ENCODE results near the gene NAALADL2.
"Not testable (repeated sequence)": the region's sequence is repeated elsewhere in the genome, so short reads cannot be mapped to it uniquely, and the experiment has no call there.

NAALADL2 gene

DNA sequence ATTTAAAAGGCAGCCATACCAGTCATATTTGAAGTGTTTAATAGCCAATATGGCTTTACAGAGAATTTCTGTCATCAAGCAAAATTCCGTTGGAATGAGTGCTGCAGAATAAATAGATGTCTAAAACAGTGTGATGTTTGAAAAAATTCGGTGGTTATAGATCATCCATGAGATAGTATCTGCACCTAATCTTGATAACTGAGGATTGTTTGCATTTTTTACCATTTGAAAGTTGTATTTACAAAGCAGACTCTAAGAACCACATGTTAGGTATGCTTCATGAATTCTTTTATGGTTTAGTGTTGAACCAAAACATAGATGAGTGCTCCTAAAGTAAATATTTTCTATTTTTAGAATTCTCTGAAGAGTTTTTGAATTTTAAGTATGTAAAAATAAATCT, 476.1 kb downstream of the NAALADL2 start:
- DNase-seq = no peak

DNA sequence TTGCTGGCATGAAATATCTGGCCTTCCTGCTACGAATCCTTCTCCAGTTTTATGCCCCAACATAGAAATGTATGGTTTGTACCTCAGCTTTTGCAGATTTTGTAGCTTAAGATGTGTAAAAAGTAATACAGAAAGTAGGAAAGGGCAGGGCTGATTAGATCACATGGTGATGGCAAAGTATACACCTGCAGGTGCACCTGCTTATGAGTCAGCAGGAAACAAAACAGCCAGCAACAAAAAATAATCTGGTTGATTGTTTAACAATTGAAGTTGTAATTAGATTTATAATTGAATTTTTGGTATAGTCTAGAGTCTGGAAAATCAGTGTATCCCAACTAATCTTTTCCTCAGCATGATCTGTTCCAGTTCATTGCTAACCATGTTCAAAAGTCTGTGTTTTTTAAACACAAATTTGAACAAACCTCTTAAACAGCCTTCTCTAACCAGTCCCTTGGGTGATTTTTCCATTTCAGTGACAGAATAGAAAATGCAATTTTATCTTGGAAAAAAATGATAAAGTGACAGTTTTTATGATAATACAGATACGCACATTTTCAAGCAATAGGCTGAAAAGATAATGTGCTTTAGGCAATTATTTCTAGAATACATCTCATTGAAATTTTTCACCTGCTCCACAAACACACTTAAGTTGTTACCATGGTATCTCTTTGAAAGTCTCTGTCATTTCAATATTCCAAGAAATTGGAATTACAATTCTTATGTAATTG, 477.4 kb downstream of the NAALADL2 start:
- DNase-seq = no peak

DNA sequence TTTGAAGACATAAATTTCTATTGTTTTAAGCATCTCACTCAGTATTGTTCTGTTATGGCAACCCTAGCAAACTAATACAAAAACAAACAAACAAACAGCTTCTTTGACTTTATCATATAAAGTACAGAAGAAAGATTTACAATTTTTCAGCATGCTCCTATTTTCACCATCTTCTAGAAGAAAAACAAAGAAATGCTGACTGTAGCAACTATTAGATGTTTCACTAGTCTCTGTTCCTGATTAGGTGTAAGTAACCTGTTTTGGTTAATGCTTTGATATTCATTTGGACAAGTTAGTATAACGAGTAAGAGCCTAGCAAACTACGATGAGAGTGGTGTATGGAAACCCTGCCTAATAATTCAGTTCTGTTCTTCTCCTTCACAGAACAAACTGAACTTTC, 478.5 kb downstream of the NAALADL2 start:
- DNase-seq = no peak

DNA sequence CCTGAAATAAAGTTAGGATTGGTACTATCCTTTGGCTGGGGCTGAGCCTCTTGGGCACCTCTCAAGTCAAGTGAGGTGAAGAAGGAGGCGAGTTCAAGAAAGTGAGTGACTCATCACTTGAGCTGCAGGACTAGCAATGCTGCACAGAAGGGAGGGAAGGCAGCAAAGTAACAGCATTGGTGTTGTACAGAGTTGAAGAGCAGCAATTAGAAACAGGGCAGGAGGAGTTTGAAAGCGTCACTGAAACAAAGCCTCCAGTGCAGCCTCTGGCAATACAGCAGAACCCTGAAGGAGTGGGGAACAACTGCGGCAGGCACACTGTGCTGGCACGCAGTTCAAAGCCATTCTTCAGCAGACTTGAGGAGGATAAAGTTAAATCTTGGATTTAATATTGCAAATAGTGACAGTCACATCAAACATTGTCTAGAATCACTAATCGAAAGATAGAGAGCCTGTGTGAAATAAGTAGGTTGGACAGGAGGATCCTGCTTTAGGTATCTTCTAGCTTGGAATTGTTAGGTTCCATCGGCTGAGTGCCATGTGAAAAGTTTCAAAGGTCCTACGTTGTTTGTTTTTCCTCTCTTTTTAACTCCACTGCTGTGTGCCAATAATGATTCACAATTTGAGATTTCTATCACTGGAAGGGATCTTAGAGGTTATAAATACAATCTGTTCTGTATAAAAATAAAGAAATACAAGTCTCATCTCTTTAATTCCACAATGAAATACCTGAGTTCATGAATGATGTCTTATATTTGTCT, 479.8 kb downstream of the NAALADL2 start:
- DNase-seq = no peak

DNA sequence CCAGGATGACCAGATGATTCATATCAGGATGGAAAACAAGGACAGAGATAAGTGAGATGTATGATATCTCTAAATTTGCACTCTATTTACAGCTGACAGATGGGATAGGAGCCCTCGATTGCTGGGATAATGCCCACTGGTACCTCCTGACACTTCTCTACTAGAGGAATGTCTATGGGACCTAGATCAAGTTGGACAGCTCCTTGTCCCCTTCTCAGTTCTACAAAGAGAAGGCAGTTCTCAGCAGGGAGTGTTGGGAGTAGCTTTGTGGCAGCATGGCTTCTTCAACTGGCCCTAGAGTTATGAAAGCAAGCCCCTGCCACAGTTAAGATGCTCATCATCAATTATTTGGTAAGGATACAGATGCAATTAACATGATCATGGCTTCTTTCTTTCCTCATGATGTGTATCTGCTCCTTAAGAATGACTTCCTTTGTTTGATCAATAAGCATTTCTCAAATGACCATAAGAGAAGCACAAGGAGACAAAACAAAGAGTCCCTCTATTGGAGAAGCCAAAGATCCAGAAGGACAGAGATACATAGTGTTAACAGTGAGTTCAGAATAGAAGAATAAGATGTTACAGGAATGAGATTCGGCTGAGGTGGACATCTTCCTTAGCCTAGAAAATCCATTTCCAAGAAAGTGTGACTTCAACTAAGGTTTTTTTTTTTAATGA, 481.3 kb downstream of the NAALADL2 start:
- DNase-seq = no peak

DNA sequence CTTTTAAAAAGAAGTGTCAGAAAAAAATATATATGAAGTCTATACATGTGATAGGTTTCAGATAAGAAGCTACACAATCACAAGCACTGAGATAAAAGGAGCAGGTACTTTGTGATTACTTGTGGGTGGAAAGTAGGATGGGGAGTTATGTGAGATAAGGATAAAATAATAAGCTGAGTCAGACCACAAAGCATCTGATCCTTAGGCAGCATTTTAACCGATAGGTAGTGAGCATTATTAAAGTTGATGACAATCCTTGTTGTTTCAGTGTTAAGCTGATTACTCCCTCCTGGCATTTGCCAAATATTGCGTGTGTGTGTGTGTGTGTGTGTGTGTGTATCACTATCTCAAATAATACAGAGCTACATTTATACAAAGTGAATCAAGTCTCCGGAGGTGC, 483.1 kb downstream of the NAALADL2 start:
- no peak for DNase-seq

DNA sequence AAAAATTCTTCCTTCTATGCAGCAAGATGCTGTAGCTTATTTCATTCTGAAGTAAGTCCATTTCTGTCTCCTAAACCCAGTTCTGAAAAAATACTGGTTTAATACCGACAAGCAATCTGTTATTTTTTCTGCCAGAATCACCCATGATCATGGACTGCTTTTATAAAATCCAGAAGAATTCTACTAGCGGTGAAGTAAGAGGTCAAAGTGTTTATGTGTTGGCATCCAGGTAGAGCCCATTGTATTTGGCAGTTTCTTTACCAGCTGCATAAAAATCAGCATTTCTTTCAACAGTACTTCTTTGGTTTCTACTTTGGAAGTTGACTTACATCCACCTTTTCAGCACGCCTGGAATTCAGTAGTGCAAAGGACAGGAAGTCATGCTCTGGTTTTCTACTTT, 484.8 kb downstream of the NAALADL2 start:
- no peak for DNase-seq

DNA sequence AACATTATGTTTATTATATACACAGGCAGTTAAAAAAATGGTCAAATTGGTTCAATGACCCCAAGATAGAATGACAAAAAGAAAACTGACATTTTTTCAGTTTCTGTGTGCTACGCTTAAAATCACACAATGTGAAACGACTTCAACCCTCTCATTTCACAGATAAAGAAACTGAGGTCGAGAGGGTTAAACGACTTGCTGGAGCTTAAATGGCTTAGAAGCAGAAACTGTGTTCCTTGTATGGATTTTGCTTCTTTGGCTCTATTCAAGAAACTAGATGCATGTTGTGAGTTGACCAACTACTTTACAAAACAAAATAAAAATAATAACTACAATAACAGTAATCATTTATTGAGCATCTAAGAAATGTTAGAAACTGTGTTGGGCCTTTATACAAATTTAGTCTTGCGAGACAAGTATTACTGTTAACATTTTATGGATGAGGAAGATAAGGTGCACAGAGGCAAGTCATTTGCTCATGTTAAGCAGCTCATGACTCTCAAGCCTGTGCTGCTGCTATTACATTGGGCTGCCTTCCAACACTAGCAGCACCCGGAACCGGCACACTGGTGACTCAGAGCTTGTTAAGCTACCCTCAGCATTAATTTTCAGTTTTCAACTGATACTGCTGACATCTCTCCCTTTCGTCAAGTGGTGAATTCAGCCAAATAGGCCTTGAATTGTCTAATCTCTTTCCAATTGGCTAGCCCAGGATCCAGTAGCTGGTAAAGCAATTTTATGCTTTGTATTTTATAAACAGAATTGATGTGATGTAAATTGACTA, 487.6 kb downstream of the NAALADL2 start:
- peak; percentile 29 for DNase-seq

DNA sequence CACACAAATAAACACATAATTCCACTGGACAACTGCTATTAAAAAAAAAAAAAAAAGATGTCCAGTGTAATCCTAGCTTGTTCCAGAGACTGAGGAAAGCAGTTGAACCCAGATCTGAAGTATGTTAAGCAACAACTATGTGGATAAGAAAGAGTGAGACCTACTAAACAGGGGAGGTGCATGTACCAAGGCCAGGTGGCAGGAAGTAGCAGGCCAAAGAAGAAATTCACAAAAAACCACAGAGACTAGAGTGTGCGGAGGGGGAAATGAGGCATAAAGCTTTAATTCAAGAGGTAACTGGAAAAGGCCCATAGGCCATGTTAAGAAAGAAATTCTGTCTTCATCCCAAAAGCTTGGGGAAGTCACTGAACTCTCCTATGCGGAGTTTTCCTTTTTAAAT, 490.0 kb downstream of the NAALADL2 start:
- no peak for DNase-seq

DNA sequence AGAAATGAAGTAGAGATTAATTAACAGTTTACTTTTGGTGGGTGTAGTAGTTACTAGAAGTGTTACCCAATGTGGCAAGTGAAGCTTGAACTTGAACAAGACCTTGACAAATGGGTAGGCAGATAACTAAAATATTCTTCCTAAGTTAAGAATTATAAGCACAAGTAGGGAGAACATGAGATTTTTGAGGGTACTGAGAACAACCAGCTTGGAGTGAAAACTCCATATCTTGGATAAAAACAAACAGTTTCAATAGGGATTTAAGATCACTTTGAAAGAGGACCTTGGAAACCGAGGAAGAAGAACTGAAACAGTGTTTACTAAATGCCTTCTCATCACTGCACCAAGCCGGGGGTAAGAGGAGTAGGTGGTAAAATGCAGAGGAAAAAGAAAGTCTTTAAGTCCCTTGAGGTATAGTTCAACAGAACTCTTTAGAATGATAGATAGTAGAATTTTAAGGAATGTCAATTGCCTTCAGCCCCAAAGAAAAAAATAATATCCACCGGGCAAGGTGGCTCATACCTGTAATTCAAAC, 496.7 kb downstream of the NAALADL2 start:
- DNase-seq = no peak

DNA sequence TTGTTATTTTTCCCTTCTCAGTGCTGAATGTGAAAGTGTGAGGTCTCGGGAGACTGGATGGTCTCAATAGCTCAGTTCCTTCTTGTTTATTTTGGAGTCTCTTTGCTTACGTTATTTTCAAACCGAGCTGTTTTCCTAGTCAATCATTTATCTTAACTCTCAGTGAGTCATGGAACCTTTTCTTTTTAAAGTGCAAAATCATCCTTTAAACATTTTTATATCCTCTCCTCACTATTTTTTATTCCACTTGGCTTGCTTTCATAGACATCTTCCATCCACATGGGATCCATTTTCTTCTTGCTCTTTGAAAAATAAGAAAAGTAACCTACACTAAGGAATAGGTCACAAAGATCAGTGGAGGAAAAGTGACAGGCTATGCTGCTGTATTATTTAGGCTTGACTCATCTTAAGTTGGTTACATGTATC, 497.8 kb downstream of the NAALADL2 start:
- no peak for DNase-seq

DNA sequence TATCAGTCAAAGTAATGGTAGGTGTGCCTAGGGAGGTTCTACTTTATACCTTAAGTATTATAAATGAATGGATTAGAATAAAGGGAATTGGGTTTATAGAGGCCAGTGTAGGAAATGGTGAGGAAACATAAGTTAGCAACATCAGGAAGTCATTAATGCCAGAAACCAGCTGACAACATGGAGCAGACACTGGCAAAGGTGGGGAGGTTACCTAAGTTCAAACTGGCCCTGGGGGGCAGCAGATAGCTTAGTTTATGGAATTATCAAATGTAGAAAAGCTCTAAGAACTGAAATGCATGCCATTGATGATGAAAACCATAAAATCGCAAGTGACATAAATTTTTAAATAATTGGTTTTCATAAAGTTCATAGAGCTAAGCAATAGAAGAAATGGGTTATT, 498.6 kb downstream of the NAALADL2 start:
- DNase-seq = no peak

DNA sequence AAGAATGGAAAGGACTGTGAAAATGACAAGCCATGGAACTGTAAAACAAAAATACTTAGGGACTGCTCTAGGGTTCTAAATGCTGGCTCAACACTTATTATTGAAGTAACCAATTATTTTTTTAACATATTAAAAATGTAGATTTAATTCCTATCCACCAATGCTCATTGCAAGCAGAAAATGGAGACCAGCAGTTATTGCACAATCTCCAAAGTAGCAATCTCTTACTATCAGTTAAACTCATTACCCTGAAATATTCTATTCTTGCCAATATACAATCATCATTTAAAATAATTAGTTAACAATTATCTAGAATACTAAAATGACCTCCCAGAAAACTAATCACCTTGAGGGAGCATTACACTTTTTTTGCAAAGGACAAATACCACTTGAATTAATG, 499.8 kb downstream of the NAALADL2 start:
- no peak for DNase-seq

DNA sequence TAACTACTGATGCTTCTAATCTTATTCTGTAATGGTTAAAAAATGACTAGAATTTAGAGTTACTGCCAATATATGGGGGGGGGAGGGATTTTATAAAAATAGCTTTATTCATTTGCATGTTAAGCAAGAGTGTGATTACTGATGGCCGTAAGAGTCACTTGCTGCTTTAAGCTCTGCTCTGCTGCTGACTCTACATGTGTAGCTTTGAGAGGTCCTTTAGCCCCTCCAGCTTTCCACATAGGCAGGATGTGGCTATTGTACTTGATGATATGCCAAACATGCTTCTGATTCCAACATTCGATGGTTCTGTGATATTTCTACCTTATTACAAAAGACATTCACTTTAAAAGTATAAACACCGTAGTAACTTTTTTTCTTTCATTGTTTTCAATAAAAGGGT, 511.3 kb downstream of the NAALADL2 start:
- not testable (repeated sequence) for DNase-seq

DNA sequence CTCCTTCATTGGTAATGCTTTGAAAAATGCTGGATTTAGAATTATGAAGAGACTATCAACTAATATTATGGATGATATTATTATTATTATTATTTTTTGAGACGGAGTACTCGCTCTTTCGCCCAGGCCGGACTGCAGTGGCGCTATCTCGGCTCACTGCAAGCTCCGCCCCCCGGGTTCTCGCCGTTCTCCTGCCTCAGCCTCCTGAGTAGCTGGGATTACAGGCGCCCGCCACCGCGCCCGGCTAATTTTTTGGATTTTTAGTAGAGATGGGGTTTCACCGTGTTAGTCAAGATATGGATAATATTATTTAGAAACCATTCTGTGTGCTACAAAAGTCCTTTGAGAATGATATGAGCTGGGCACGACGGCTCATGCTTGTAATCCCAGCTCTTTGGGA, 512.1 kb downstream of the NAALADL2 start:
- not testable (repeated sequence) for DNase-seq

DNA sequence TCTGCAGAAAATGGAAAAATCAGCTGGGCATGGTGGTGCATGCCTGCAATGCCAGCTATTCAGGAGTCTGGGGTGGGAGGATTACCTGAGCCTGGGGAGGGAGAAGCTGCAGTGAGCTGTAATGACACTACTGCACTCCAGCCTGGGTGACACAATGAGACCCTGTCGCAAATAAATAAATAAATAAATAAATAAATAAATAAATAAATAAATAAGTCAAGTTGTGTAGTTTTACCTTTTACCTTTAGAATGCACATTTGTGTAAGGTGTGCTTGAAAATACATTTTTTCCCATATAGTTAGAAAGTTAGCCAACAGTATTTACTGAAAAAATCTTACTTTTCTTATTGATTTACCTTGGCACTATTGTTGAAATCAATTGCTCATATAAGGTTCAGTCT, 515.6 kb downstream of the NAALADL2 start:
- no peak for DNase-seq

DNA sequence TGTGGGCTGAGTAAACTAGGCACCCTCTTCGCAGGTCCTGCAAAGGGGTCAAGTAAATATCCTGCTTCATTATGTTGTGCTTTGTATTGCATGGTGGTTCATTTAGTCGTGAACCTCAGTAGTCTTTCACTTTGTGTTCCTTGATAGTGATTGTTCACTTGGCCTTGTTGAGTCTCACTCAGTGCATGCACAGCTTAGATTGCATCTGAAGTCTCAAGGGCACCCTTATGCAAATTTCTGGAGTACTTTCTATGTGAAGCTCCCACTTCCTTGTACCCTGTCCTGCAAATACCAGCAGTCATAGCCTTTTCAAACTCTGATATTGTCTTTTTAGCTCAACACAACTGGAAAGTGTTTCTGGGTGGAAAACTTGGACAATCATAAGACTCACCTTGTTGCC, 519.2 kb downstream of the NAALADL2 start:
- DNase-seq = no peak

DNA sequence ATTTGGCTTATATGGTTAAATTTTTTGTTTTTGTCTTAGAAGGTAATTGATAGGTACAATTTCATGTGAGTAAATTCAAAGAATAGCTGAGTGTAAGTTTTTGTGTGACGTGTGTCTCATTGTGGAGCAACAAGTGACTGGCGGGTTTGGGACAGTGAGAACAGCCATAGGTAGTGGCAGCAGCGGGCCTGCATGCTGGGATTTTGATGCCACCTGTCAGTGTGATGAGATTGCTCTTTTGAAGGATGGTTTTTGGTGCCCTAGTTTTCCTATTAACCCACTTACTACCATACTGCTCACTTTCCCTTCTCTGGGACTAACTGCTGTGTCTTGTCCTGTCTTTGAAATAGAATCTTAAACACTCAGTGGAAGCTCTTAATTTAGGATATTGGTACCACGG, 522.6 kb downstream of the NAALADL2 start:
- no peak for DNase-seq

DNA sequence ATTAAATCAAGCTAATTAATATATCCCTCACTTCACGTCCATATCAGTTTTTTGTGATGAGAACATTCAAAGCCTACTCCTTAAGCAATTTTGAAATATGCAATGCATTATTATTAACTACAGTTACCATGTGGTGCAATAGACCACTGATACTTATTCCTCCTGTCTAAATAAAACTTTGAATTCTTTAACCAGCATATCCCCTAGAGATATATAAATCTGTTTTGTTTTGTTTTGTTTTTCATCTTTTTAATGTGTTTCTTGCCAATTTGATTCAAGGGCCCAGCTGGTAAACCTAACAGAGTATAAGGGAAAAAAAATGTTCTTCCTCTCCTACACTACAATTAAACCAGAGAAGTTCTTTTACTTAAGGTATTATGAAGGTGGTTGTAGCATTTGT, 524.2 kb downstream of the NAALADL2 start:
- no peak for DNase-seq

DNA sequence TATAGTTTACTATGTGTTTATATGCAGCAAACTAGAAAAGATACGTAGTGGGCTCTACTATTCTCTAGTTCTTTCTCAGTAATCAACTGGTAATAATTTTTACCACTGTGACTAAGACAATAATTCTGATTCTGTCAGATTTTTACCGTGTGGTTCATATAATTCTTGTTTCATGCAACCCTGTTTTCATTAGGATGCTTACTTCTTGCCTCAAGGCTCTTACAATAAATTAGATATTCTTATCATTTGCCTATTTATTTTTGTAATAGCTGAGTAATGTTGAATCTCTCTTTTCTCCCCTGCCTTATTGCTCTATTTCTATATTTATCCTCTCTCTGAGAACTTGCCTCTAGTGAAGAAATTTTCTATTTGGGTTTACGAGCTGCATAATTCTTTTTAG, 524.7 kb downstream of the NAALADL2 start:
- no peak for DNase-seq

DNA sequence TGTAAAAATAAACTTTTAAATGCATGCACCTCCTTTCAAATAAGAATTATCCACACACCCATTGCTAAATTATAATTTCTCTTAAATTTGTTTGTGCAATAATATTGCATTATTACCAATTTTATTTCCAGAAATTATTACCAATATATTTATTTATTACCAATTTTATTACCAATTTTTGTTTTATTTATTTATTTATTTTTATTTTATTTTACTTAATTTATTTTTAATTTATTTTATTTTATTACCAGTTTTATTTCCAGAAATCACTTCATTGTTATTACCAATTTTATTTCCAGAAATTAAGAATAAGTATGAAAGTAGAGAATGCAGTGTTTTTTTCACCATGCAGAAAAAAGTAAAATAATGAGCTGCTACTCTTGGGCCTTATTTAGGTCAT, 525.4 kb downstream of the NAALADL2 start:
- no peak for DNase-seq

DNA sequence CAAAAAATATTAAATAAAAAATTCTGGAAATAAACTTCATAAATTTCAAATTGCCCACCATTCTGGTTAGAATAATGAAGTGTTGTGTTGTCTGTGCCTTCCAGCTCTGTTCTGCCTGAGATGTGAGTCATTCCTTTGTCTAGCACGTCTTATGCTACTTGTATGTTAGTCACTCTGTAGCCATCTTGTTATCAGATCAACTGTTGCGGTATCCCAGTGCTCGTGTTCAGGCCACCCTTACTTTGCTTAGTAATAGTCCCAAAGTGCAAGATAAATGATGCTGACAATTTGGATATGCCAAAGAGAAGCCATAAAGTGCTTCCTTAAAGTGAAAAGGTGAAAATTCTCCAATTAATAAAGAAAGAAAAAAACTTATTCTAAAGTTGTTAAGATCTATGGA, 527.5 kb downstream of the NAALADL2 start:
- no peak for DNase-seq

DNA sequence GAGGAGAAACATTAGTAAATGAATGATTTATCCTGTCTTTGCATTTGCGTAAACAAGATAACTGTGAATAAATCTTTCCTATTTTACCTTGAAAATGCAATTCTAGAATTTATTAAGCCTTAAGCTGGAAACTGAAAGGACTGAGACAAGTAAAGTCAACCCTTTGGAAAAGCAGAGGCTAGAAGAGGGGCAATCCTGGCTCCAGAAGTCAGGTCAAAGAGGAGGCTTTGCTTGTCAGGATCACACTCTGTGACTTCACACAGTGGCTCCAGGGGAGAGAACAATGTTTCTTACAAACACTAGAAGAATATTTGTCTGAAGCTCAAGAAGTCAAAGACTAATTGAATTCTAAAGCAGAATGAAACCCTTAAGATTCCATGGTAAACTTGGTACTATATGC, 530.4 kb downstream of the NAALADL2 start:
- no peak for DNase-seq

Measured in femur (tissue), 1 donor.